T-helper 2 cell treated with Interferon-gamma antibody and Interleukin-4, amounts not matched to agents 5 μg/mL and 100 μg/mL, for 36 hours (primary cell): ENCODE measurements around the gene RAB37.

Experiments
- DNase-seq: peaks from one replicate; pipeline ENCODE4 v3.0.0; 2021; ENCODE audit warnings: low spot score
- H3K27ac Mint-ChIP-seq: one replicate; pipeline ENCODE4 v1.8.0; 2021; ENCODE audit warnings: mild to moderate bottlenecking, mixed read lengths
- H3K27me3 Mint-ChIP-seq: one replicate; pipeline ENCODE4 v1.8.0; 2021; ENCODE audit warnings: low read depth, mixed read lengths
- H3K36me3 Mint-ChIP-seq: one replicate; pipeline ENCODE4 v1.8.0; 2021; ENCODE audit warnings: low read depth, mixed read lengths
- H3K4me1 Mint-ChIP-seq: one replicate; pipeline ENCODE4 v1.8.0; 2021; ENCODE audit warnings: low read depth, mixed read lengths
- H3K4me3 Mint-ChIP-seq: one replicate; pipeline ENCODE4 v1.8.0; 2022; ENCODE audit warnings: mild to moderate bottlenecking, moderate library complexity, mixed read lengths
- H3K9me3 Mint-ChIP-seq: one replicate; pipeline ENCODE4 v1.8.0; 2021; ENCODE audit warnings: mixed read lengths

RAB37 gene

DNA sequence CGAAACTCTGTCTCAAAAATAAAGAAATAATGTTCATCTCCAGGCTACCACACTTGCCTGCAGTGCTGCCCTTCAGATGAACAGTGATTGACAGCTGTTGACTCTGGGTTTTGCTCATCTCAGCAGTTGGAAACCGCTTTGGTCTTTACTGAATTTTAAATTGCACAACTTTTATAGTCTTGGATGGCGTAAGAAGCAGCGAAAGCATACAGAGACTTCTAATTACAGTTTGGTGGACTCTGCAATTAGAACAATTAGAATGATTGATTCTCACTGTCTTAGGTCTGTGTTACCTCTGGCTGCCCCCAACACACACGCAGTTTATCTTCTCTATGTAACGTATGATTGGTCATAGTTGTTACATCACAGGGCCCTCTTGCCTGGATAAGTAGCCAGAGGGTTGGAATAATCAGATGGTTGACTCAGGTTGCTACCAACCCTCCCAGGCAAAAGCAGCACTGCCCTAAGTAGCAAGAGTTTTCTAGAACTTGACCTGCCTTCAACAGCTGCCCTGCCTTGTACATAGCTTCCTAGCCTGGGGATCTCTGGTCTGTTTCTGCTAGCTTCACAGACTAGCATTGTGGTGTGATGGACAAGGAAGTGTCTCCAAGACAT is 41.0 kb downstream of the RAB37 start:
- peak overlapping the region; percentile 56 for H3K27ac Mint-ChIP-seq
- DNase-seq: no peak
- H3K27me3 Mint-ChIP-seq: no peaks in the 10 kb centered on the region
- peaks cover 52% of the 10 kb centered on the region for H3K4me1 Mint-ChIP-seq
- peak overlapping the region; percentile 96 for H3K4me3 Mint-ChIP-seq
- H3K9me3 Mint-ChIP-seq: no peaks in the 10 kb centered on the region
- peaks cover 32% of the 10 kb centered on the region for H3K36me3 Mint-ChIP-seq

GRCh38 chr17:74778960-74779359 is 41.9 kb downstream of the RAB37 start:
- Mint-ChIP-seq H3K27ac (peak overlapping the region; percentile 95), H3K4me3 (peak overlapping the region; percentile 61), H3K36me3 (peaks cover 28% of the 10 kb centered on the region), H3K4me1 (peaks cover 51% of the 10 kb centered on the region), H3K27me3 (no peaks in the 10 kb centered on the region), H3K9me3 (no peaks in the 10 kb centered on the region)
- DNase-seq: no peak

- peak; percentile 33 for DNase-seq
- Mint-ChIP-seq H3K27me3 (no peaks in the 10 kb centered on the region), H3K36me3 (peaks cover 30% of the 10 kb centered on the region), H3K27ac (peak overlapping the region; percentile 95), H3K4me1 (peaks cover 54% of the 10 kb centered on the region), H3K4me3 (peak overlapping the region; percentile 83), H3K9me3 (no peaks in the 10 kb centered on the region)
Observed at GRCh38 chr17:74779501-74779900, 42.4 kb downstream of the RAB37 start.

DNA sequence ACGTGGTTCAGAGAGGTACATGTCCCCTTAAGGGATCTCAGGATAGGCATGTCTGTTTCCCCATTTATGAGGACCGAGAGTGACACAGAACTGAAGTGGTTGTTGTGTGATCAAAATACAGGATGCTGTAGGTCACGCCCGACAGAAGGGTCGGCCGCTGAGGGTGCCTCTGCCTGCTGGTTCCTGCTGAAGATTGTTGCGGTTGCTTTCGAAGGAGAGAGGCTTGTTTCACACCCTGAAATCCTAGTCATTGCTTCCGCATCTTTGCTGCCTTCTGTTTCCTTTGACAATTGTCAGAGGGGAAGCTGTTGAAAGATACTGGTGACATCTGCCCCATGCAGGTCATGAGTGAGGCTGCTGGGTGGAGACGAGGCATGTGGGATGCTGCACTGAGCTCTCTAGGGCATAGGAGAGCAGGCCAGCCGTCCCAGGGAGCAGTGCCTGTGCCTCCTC is 42.9 kb downstream of the RAB37 start:
- H3K27me3 Mint-ChIP-seq: no peaks in the 10 kb centered on the region
- peak; percentile 77 for DNase-seq
- H3K36me3 Mint-ChIP-seq: peaks cover 32% of the 10 kb centered on the region
- peak overlapping the region; percentile 83 for H3K4me3 Mint-ChIP-seq
- H3K27ac Mint-ChIP-seq: peak overlapping the region; percentile 95
- H3K9me3 Mint-ChIP-seq: no peaks in the 10 kb centered on the region
- peaks cover 59% of the 10 kb centered on the region for H3K4me1 Mint-ChIP-seq

GRCh38 chr17:74780443-74781238 is 43.6 kb downstream of the RAB37 start:
- no peak for DNase-seq
- Mint-ChIP-seq H3K27me3 (no peaks in the 10 kb centered on the region), H3K9me3 (no peaks in the 10 kb centered on the region)

DNA sequence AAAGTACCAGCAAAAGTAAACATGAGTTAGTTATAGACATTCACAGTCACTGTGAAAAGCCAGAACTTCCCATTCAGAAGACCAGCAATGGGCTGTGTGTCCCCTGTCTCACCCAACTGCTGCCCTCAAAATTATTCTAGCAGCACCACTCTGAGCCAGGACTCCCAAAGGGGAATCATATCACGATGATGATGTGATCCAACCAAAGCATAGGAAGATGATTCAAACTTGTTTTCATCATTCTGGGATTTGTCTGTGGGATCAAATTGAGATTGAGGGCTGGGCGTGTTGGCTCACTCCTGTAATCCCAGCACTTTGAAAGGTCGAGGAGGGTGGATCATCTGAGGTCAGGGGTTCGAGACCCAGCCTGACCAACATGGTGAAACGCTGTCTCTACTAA is 45.5 kb downstream of the RAB37 start:
- Mint-ChIP-seq H3K27me3 (no peaks in the 10 kb centered on the region), H3K4me3 (no peak overlapping the region), H3K9me3 (no peaks in the 10 kb centered on the region), H3K27ac (peak overlapping the region; percentile 58), H3K36me3 (peaks cover 35% of the 10 kb centered on the region), H3K4me1 (peaks cover 63% of the 10 kb centered on the region)
- DNase-seq: no peak

More at GRCh38 chr17:74780443-74781238, 43.6 kb downstream of the RAB37 start:
- Mint-ChIP-seq H3K4me3 (peak overlapping the region; percentile 83), H3K4me1 (peaks cover 64% of the 10 kb centered on the region), H3K27ac (peak overlapping the region; percentile 95), H3K36me3 (peaks cover 34% of the 10 kb centered on the region)

DNA sequence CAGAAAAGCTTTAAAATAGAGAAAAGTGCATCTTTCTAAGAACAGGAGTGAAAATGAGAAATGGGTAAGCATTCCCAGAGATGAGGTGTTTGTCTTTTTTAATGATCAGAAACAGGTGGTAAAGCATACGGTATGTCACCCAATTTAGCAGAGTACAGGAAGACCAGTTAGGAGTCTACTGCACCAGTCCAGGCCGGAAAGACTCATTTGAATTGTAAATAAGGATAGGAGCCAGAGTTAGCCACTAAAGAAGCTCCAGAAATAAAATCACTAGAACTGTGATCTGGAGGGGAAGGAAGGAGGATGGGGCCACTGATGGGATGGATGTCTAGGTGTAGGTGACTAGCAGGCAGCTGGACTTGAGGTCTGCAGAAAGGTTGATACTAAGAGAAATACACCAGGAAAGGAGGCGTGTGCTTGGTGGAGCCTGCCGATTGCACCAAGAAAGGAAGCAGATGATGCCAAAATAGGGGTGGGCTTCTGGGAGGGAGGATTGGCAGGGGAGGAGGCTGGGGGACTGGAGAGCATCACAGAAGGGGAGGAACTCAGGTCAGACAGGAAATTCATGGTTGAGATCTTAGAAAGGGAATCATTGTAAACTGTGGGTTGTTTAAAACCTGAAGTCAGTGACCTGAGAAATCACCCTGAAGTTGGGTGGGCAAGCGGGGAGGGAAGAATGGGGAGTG is 47.2 kb downstream of the RAB37 start:
- Mint-ChIP-seq H3K4me1 (peaks cover 53% of the 10 kb centered on the region), H3K9me3 (no peaks in the 10 kb centered on the region), H3K27me3 (no peaks in the 10 kb centered on the region), H3K4me3 (no peak overlapping the region), H3K36me3 (peaks cover 36% of the 10 kb centered on the region), H3K27ac (peak overlapping the region; percentile 38)
- DNase-seq: no peak

GRCh38 chr17:74785096-74785980 is 48.3 kb downstream of the RAB37 start:
- H3K4me1 Mint-ChIP-seq: peaks cover 44% of the 10 kb centered on the region
- no peaks in the 10 kb centered on the region for H3K27me3 Mint-ChIP-seq
- no peaks in the 10 kb centered on the region for H3K9me3 Mint-ChIP-seq
- peak; percentile 27 for DNase-seq
- H3K36me3 Mint-ChIP-seq: peaks cover 37% of the 10 kb centered on the region
- peak overlapping the region; percentile 32 for H3K4me3 Mint-ChIP-seq
- H3K27ac Mint-ChIP-seq: peak overlapping the region; percentile 68

DNA sequence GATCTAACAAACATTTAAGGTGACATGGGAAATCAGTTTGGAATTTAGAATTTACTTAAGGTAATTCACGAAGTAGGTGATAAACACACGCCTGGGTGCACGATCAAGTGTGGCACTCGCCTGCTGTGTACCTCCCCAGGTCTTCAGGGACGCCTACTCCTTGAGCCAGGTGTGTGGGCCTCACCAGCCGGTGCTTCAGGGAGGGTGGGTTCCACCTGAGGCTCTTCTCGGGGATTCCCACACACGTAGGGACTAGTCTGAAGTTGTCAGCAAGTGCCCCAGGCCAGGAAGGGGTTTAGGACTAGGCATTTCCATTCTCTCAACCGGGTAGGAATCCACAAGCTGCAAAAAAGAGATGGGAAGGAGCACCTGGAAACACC is 48.9 kb downstream of the RAB37 start:
- H3K27ac Mint-ChIP-seq: no peak overlapping the region
- H3K36me3 Mint-ChIP-seq: peaks cover 41% of the 10 kb centered on the region
- no peak for DNase-seq
- no peaks in the 10 kb centered on the region for H3K9me3 Mint-ChIP-seq
- H3K27me3 Mint-ChIP-seq: no peaks in the 10 kb centered on the region
- H3K4me1 Mint-ChIP-seq: peaks cover 44% of the 10 kb centered on the region
- H3K4me3 Mint-ChIP-seq: no peak overlapping the region

DNA sequence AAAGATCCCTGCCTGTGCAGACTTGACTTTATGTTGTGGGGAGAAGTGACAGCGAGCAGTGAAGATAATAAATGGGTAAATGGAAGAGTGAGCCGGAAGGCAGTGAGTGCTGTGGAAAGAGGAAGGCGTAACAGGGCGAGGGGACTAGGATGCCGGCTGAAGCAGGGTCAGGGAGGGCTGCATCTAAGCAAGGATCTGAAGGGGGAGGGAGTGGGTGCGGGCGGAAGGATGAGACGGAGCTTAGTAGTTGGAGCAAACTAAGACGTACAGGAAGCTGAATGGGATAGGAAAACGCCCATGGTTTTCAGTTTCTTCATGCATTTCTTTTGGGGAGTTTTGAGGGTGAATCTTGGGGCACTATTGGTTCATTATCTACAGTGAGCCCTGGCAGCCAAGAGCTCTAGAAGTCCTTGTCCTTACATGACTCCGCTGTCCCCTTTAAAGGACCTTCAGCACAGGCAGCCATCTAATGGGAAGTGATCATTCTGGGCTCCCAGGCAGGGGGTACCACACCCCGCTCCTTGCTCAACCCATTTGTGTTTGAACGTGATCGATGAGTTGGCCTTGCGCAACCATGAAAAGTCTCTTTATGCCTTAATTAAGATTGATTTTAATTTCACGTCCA is 49.5 kb downstream of the RAB37 start:
- no peaks in the 10 kb centered on the region for H3K27me3 Mint-ChIP-seq
- H3K4me1 Mint-ChIP-seq: peaks cover 43% of the 10 kb centered on the region
- H3K4me3 Mint-ChIP-seq: peak overlapping the region; percentile 3
- peaks cover 42% of the 10 kb centered on the region for H3K36me3 Mint-ChIP-seq
- no peaks in the 10 kb centered on the region for H3K9me3 Mint-ChIP-seq
- peak overlapping the region; percentile 41 for H3K27ac Mint-ChIP-seq
- no peak for DNase-seq

GRCh38 chr17:74790161-74791058 is 53.4 kb downstream of the RAB37 start:
- Mint-ChIP-seq H3K4me3 (peak overlapping the region; percentile 58), H3K27me3 (no peaks in the 10 kb centered on the region), H3K27ac (peak overlapping the region; percentile 64), H3K9me3 (no peaks in the 10 kb centered on the region), H3K36me3 (peaks cover 35% of the 10 kb centered on the region), H3K4me1 (peaks cover 22% of the 10 kb centered on the region)
- no peak for DNase-seq

GRCh38 chr17:74792586-74793105 is 55.6 kb downstream of the RAB37 start:
- Mint-ChIP-seq H3K4me1 (peaks cover 17% of the 10 kb centered on the region), H3K9me3 (no peaks in the 10 kb centered on the region), H3K27me3 (no peaks in the 10 kb centered on the region), H3K36me3 (peaks cover 34% of the 10 kb centered on the region), H3K27ac (no peak overlapping the region), H3K4me3 (no peak overlapping the region)
- no peak for DNase-seq
